ENCODE results near the gene AREL1. TPM values are rescaled to one million over a fixed set of nuclear protein-coding genes. Genes with fewer than 3 reads are reported as not detected.

Gene AREL1
- polyA plus RNA-seq, 1 experiment: 55.3 TPM

DNA sequence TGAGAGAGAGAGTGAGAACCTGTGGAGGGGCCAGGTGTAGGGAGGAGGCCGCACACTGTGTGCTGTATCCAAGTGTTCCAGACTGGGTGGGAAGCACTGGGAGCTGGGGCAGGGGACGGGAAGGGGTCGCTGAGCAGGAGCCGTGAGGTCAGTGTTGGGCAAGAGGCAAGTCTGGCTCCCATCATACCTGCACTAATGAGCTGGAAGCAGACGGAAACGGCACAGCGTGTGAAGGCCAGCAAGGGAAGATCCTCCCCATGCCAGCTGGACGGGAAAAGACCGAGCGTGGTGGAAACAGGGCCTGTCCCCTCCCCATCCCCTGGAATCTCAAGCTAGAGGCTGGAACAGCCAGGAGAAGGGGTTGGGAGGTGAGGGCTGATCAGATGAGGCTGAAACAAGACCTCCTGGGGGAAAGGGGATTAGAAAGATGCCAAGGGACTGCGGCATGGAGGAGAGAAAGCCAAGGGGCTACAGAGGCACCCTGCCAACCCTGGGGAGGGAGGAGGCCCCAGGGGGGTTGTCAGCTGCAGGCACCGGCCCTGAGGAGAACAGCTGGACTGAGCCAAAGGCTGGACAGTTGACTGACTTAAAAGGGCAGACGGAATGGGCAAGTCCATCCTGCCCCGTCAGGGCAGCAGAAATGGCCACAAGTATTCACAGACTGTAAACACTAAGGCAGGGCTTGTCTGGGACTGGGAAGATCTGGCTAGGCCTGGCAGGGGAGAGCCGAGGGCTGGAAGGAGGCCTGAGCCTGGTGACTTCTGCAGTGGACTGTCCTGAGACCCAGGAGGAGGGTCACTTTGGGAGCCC lies 81.8 kb downstream of the AREL1 start:
- no peak for DNase-seq (ENCODE audit: low read depth, low spot score)
- Histone ChIP-seq H3K4me3 (ENCODE audit: low read depth, low read length) (no peak overlapping the region), H3K9me3 (ENCODE audit: control insufficient read depth, insufficient read depth, low read length) (no peaks in the 10 kb centered on the region), H3K27ac (ENCODE audit: low read depth, low read length) (peak overlapping the region; percentile 21), H3K27me3 (ENCODE audit: control insufficient read depth, insufficient read depth, low read length) (no peaks in the 10 kb centered on the region)
- CTCF ChIA-PET: interaction anchor here (1.2 to 1.3 kb wide), 2 partner anchors 16 to 19 kb away, joined by 3 to 4 read pairs; partner anchors contain the start of gene LTBP2
- TF ChIP-seq, protein P1, sequence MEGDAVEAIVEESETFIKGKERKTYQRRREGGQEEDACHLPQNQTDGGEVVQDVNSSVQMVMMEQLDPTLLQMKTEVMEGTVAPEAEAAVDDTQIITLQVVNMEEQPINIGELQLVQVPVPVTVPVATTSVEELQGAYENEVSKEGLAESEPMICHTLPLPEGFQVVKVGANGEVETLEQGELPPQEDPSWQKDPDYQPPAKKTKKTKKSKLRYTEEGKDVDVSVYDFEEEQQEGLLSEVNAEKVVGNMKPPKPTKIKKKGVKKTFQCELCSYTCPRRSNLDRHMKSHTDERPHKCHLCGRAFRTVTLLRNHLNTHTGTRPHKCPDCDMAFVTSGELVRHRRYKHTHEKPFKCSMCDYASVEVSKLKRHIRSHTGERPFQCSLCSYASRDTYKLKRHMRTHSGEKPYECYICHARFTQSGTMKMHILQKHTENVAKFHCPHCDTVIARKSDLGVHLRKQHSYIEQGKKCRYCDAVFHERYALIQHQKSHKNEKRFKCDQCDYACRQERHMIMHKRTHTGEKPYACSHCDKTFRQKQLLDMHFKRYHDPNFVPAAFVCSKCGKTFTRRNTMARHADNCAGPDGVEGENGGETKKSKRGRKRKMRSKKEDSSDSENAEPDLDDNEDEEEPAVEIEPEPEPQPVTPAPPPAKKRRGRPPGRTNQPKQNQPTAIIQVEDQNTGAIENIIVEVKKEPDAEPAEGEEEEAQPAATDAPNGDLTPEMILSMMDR (IDR thresholded peaks at IDR 0.05; ENCODE audit: low read depth, low read length): no peak
- POLR2A ChIA-PET: interaction anchor here (1.2 to 1.7 kb wide), 2 partner anchors 11 to 12 kb away, joined by 3 to 5 read pairs; no protein-coding TSS in a partner anchor

DNA sequence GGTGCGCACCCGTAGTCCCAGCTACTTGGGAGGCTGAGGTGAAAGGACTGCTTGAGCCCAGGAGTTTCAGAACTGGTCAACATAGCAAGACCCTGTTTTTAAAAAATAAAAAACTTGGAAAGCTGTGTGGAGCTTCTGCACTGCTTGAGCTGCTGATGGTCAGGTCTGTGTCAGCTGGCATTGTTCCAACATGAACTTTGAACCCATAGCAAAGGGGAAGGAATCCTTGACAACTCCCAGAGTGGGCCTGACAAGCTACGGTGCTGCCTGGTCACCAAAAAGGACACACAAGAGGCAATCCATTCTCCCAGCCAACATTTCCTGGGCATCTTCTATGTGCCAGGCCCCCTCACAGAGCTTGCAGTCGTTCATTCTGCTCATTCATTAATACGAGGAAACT lies 84.5 kb downstream of the AREL1 start:
- Histone ChIP-seq H3K4me3 (ENCODE audit: low read depth, low read length) (no peak overlapping the region), H3K27me3 (ENCODE audit: control insufficient read depth, insufficient read depth, low read length) (no peaks in the 10 kb centered on the region), H3K27ac (ENCODE audit: low read depth, low read length) (no peak overlapping the region), H3K9me3 (ENCODE audit: control insufficient read depth, insufficient read depth, low read length) (no peaks in the 10 kb centered on the region)
- TF ChIP-seq, protein P1 (IDR thresholded peaks at IDR 0.05; ENCODE audit: low read depth, low read length): no peak
- DNase-seq (ENCODE audit: low read depth, low spot score): no peak
- ChIA-PET POLR2A (no interaction called here), CTCF (interaction anchor here (2.4 kb wide), 1 partner anchor 16 kb away, joined by 11 read pairs; the partner anchor contains the start of gene LTBP2)

GRCh38 chr14:74627076-74627475 lies 85.8 kb downstream of the AREL1 start:
- Histone ChIP-seq H3K27me3 (ENCODE audit: control insufficient read depth, insufficient read depth, low read length) (no peaks in the 10 kb centered on the region), H3K9me3 (ENCODE audit: control insufficient read depth, insufficient read depth, low read length) (no peaks in the 10 kb centered on the region), H3K27ac (ENCODE audit: low read depth, low read length) (no peak overlapping the region), H3K4me3 (ENCODE audit: low read depth, low read length) (no peak overlapping the region)
- ChIA-PET POLR2A (interaction anchor here (0.7 to 1.4 kb wide), 2 partner anchors 12 to 14 kb away, joined by 6 to 7 read pairs; no protein-coding TSS in a partner anchor), CTCF (interaction anchor here (0.9 to 2.4 kb wide), 2 partner anchors 15 to 18 kb away, joined by 3 to 11 read pairs; partner anchors contain the start of gene LTBP2)
- no peak for DNase-seq (ENCODE audit: low read depth, low spot score)
- TF ChIP-seq, protein P1 (IDR thresholded peaks at IDR 0.05; ENCODE audit: low read depth, low read length): no peak

DNA sequence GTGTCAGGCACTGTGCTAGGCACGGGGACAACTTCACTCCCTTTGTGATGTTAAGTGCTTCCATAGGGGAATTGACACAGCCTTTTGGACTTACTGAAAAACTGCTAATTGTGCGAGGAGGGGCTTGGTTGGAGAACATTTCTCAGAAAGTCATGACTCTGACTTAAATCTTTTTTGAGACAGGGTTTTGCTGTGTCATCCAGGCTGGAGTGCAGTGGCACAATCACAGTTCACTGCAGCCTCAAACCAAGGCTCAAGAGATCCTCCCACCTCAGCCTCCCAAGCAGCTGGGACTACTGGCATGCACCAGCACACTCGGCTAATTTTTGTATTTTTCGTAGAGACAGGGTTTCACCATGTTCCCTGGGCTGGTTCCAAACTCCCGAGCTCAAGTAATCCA lies 90.6 kb downstream of the AREL1 start:
- CTCF ChIA-PET: no interaction called here
- DNase-seq (ENCODE audit: low read depth, low spot score): no peak
- POLR2A ChIA-PET: no interaction called here
- Histone ChIP-seq H3K27me3 (ENCODE audit: control insufficient read depth, insufficient read depth, low read length) (no peaks in the 10 kb centered on the region), H3K9me3 (ENCODE audit: control insufficient read depth, insufficient read depth, low read length) (no peaks in the 10 kb centered on the region), H3K4me3 (ENCODE audit: low read depth, low read length) (no peak overlapping the region), H3K27ac (ENCODE audit: low read depth, low read length) (no peak overlapping the region)
- TF ChIP-seq, protein P1 (IDR thresholded peaks at IDR 0.05; ENCODE audit: low read depth, low read length): no peak

GRCh38 chr14:74621556-74621955 lies 91.3 kb downstream of the AREL1 start:
- POLR2A ChIA-PET: interaction anchor here (1.0 kb wide), 1 partner anchor 11 kb away, joined by 3 read pairs; no protein-coding TSS in a partner anchor

More at GRCh38 chr14:74621556-74621955, 91.3 kb downstream of the AREL1 start:
- no peaks in the 10 kb centered on the region for H3K27me3 ChIP-seq (ENCODE audit: control insufficient read depth, insufficient read depth, low read length)
- H3K9me3 ChIP-seq (ENCODE audit: control insufficient read depth, insufficient read depth, low read length): no peaks in the 10 kb centered on the region
- CTCF ChIA-PET: no interaction called here
- no peak overlapping the region for H3K27ac ChIP-seq (ENCODE audit: low read depth, low read length)
- no peak overlapping the region for H3K4me3 ChIP-seq (ENCODE audit: low read depth, low read length)
- TF ChIP-seq, protein P1 (IDR thresholded peaks at IDR 0.05; ENCODE audit: low read depth, low read length): no peak
- no peak for DNase-seq (ENCODE audit: low read depth, low spot score)
